NCI-H1417 (cell line): ENCODE results near the gene ATP5F1A.
"Not testable (repeated sequence)": the region's sequence is repeated elsewhere in the genome, so short reads cannot be mapped to it uniquely, and the experiment has no call there.

Experiments
- DNase-seq, 3 experiments: peaks; one replicate each; lab custom pipeline; 2025; lab: John Stamatoyannopoulos, UW

Gene ATP5F1A

DNA sequence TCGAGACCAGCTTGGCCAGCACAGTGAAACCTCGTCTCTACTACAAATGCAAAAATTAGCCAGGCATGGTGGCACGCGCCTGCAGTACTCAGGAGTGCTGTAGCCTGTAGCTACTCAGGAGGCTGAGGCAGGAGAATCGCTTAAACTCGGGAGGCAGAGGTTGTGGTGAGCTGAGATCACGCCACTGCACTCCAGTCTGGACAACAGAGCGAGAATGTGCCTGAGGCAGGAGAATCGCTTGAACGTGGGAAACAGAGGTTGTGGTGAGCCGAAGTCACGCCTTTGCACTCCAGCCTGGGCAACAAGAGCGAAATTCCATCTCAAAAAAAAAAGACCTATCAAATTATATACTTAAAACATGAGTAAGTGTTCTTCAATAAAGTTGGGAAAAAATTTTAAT lies 50.7 kb downstream of the ATP5F1A start:
- DNase-seq = not testable (repeated sequence)

DNA sequence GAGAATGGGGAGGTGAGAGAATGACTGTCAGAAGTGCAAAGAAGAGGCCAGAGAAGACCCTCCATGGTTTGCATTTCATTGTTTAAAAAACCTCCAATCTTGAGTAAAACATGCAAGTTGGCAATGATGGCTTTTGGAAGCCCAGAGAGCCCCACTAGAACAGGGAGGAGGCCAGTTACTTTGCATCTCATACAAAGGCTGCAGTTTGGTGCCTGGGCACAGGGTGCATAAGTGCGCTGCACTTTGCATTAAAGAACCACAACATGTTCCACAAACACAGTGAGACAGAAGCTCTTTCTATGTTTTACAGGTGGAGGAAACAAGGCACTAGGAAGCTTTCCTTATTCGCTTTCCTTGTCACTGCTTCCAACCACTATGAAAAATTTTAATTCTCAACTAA lies 51.4 kb downstream of the ATP5F1A start:
- no peak for DNase-seq

- DNase-seq = no peak
These were observed 52.0 kb downstream of the ATP5F1A start for GRCh38 chr18:46046126-46046525.

DNA sequence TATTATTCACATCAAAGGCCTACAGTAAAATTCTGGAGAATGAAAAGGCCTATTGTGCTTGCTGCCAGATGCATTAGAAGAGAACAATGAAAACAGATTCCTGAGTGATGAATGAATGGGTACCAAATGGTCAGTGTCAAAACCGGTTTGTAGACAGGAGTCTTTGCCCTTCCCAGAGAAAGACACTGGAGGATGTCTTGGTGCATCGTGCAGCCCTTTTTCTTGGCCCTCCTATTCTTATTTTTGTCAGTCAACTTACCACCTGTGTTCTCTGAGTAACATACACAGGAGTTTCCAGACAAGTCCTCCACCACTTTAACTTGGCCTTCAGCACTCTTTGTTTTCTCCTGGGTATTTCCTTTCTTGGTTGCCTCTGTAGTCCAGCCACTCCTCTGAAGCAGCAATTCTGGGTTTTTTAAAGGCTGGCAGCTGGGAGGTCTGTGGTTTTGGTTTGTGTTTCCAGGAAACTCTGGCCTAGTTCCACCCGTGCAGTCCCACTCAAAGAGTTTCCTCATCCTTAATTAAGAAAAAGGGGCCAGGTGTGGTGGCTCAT lies 55.4 kb downstream of the ATP5F1A start:
- no peak for DNase-seq

DNA sequence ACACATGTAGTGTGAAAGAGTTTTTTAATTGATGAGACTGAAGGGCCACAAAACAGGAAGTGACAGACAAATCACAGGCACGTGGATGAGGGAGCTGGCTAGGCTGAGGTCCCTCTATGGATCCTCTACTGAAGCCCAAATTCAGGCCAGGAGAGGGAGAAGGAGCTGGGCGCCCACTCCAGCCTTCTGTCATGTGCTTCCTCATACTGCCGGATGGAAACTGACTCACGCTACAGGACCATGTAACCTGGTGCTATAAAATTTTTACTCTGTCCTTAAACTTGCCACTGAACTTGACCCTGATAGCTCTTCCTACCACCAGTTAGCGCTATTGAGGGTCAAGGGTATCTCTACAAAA lies 57.4 kb downstream of the ATP5F1A start:
- DNase-seq = no peak

DNA sequence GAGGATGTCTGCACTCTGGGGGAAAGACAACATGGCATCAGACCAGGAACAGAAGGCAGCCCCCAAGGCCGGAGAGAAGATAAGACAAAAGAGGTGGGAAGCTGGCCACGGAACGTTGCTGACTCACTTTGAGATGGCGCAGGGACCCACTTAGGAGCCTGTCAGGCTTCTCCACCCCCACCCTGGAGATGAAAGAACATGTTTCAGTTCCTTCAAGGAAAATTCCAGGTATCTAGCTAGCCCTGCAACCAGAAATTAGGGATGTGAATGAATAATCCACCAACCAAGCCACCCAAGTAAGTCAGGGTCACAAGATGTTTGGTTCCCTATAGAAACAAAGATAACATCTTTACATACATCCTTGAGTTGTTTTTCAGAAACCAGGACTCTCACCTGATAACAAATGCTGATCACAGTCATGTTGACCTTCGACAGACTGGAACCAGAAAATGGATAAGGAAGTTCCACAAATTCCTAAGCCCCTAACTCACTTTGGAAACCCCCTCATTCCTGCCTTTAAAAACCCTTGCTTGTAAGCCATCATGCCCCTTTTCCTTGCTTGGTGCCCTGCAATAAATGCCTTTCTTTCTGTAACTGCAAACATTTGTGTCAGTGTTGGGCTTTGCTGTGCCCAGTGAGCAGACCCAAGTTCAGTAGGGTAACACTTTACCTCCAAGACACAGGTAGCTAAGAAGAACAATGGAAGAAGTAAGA lies 57.9 kb downstream of the ATP5F1A start:
- DNase-seq = no peak

- no peak for DNase-seq
These were observed 60.4 kb downstream of the ATP5F1A start for GRCh38 chr18:46037512-46038305.

- no peak for DNase-seq
These were observed 62.1 kb downstream of the ATP5F1A start for GRCh38 chr18:46035696-46036680.

DNA sequence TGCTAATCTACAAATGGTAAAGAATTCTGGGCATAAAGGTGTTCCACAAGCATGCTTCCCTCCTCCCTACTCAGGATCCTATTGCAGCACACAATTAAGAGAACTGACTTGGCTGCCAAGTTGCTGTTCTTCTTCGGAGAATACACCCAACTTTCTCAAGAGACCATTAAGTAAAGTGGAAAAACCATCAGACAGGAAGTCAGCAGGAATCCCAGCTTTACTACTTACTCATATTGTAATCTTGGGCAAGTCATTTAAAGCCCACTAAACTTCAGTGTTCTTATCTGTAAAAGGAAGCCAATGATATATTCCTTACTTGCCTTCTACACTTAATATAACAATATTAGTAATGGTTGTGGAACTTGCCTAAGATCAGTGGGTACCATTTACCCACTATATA lies 63.9 kb downstream of the ATP5F1A start:
- no peak for DNase-seq

- DNase-seq = no peak
These were observed 66.4 kb downstream of the ATP5F1A start for GRCh38 chr18:46031741-46032140.
